ENCODE data around the gene RHO.
A peak's percentile ranks its signal among the peaks of the same experiment; 100 is the strongest.

Gene RHO

DNA sequence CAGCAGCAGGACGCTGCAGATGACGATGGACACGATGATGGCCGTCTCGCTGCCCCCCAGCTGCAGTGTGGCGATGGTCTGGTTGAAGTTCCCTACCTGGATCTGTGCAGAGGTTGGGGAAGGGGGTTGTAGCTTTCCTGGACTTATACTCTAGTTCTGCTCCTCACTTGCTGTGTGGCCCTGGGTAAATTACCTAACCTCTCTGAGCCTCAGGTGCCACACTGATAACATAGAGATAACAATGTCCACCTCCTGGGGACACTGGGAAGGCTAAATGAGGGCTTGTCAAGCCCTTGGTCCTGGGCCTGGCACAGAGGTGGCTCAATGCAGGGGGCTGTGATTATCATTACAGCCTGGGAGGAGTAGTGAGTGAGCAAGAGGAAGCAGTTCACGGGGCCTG is 41.4 kb downstream of the RHO start:
- H3K9me3 ChIP-seq (ENCODE audit: insufficient read depth, low read length, severe bottlenecking), result no peaks in the 10 kb centered on the region
- H3K4me3 ChIP-seq (ENCODE audit: low read depth in 1 of 2, low read length in 2 of 2), result no peak overlapping the region
- H4K20me1 ChIP-seq (ENCODE audit: insufficient read depth, low read length), result peaks cover 45% of the 10 kb centered on the region
- H3K27me3 ChIP-seq (ENCODE audit: insufficient read depth, low read length, poor library complexity), result no peaks in the 10 kb centered on the region
- DNase-seq (no peak), ATAC-seq (ENCODE audit: insufficient read depth, low read depth) (no peak)
- no peak overlapping the region for H3K4me2 ChIP-seq (ENCODE audit: insufficient read depth, low read length)
- no peak overlapping the region for H2AFZ ChIP-seq (ENCODE audit: low read depth, low read length)
- peaks cover 99% of the 10 kb centered on the region for H3K36me3 ChIP-seq (ENCODE audit: insufficient read depth, low read length)
- no peaks in the 10 kb centered on the region for H3K4me1 ChIP-seq (ENCODE audit: insufficient read depth, low read length)
- H3K79me2 ChIP-seq (ENCODE audit: insufficient read depth, low read length), result no peaks in the 10 kb centered on the region
- no peak overlapping the region for H3K9ac ChIP-seq (ENCODE audit: low read depth, low read length)
- no peak overlapping the region for H3K27ac ChIP-seq (ENCODE audit: low read length)
- no peak for TF ChIP-seq EZH2 (IDR thresholded peaks at IDR 0.05; ENCODE audit: borderline replicate concordance, low read depth, low read length, severe bottlenecking)
- TF ChIP-seq, protein P1, sequence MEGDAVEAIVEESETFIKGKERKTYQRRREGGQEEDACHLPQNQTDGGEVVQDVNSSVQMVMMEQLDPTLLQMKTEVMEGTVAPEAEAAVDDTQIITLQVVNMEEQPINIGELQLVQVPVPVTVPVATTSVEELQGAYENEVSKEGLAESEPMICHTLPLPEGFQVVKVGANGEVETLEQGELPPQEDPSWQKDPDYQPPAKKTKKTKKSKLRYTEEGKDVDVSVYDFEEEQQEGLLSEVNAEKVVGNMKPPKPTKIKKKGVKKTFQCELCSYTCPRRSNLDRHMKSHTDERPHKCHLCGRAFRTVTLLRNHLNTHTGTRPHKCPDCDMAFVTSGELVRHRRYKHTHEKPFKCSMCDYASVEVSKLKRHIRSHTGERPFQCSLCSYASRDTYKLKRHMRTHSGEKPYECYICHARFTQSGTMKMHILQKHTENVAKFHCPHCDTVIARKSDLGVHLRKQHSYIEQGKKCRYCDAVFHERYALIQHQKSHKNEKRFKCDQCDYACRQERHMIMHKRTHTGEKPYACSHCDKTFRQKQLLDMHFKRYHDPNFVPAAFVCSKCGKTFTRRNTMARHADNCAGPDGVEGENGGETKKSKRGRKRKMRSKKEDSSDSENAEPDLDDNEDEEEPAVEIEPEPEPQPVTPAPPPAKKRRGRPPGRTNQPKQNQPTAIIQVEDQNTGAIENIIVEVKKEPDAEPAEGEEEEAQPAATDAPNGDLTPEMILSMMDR (IDR thresholded peaks at IDR 0.05; ENCODE audit: borderline replicate concordance, extremely low read depth, low read length, poor library complexity, severe bottlenecking), result no peak

DNA sequence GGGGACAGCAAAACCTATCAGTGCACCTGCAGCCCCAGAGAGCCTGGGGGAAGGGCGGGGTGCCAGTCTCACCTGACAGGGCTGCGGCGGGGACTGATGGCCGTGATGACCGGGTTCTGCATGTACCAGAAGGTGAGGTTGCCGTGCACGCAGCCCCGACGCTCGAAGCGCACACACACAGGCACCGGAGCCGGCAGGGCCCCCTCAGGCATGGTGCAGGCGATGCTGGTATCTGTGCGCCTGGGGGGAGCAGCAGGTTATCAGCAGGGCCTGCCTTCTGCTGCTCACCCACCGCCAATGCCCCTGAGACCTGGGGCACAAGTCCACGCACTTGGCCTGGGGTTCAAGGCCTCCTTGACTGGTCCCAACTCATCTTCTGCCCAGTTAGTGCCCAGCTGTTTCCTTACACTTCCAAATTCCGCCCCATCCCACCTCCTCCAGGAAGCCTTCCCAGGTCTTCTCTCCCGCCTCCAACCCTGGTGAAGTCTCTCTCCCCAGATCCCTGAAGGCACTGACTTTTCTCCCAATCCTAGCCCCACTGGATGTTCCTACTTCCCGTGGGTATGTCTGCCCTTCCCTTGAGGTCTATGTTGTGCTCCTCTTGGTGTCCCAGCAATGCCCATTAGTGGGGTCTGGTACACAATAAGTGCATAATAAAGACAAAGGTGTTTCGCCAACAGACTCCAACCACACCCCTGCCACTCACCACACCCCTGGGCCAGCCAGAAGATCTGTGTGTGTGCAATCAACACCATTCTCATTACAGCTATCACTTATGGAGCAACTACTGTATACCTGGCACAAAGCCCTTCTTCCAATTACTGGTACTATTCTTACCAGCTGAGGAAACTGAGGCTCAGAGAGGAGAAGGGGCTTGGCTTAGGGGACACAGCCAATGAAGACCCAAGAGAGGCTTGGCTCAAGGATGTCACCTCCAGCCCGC is 43.4 kb downstream of the RHO start:
- peaks cover 48% of the 10 kb centered on the region for H4K20me1 ChIP-seq (ENCODE audit: insufficient read depth, low read length)
- ATAC-seq (ENCODE audit: insufficient read depth, low read depth), result no peak
- peaks cover 99% of the 10 kb centered on the region for H3K36me3 ChIP-seq (ENCODE audit: insufficient read depth, low read length)
- H3K9ac ChIP-seq (ENCODE audit: low read depth, low read length), result no peak overlapping the region
- H3K79me2 ChIP-seq (ENCODE audit: insufficient read depth, low read length), result no peaks in the 10 kb centered on the region
- TF ChIP-seq, protein P1 (IDR thresholded peaks at IDR 0.05; ENCODE audit: borderline replicate concordance, extremely low read depth, low read length, poor library complexity, severe bottlenecking), result no peak
- TF ChIP-seq EZH2 (IDR thresholded peaks at IDR 0.05; ENCODE audit: borderline replicate concordance, low read depth, low read length, severe bottlenecking), result no peak
- no peaks in the 10 kb centered on the region for H3K9me3 ChIP-seq (ENCODE audit: insufficient read depth, low read length, severe bottlenecking)
- H2AFZ ChIP-seq (ENCODE audit: low read depth, low read length), result no peak overlapping the region
- DNase-seq, result no peak
- H3K27ac ChIP-seq (ENCODE audit: low read length), result no peak overlapping the region
- no peak overlapping the region for H3K4me3 ChIP-seq (ENCODE audit: low read depth in 1 of 2, low read length in 2 of 2)
- no peak overlapping the region for H3K4me2 ChIP-seq (ENCODE audit: insufficient read depth, low read length)
- H3K4me1 ChIP-seq (ENCODE audit: insufficient read depth, low read length), result peaks cover 6% of the 10 kb centered on the region
- no peaks in the 10 kb centered on the region for H3K27me3 ChIP-seq (ENCODE audit: insufficient read depth, low read length, poor library complexity)

DNA sequence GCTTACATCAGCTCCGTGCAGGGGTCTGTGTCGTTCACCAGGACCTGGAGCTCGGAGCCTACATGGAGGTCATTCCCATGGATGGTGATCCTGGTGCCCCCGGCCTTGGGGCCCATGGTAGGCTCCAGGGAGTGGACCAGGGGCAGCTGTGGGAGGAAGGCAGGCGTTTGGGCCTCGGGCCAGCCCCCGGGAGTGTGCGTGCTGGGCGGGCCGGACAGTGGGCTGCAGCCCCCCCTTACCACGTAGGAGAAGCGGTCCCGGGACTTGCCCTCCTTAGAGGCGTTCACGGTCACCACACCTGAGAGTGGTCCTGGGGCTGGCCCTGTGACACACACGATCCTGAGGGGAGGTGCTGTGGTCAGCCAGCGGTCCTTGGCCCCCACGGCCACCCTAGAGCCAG is 44.2 kb downstream of the RHO start:
- Histone ChIP-seq H3K27ac (ENCODE audit: low read length) (no peak overlapping the region), H3K79me2 (ENCODE audit: insufficient read depth, low read length) (no peaks in the 10 kb centered on the region), H3K36me3 (ENCODE audit: insufficient read depth, low read length) (peaks cover 99% of the 10 kb centered on the region), H3K27me3 (ENCODE audit: insufficient read depth, low read length, poor library complexity) (no peaks in the 10 kb centered on the region), H3K4me3 (ENCODE audit: low read depth in 1 of 2, low read length in 2 of 2) (no peak overlapping the region), H2AFZ (ENCODE audit: low read depth, low read length) (no peak overlapping the region), H3K4me2 (ENCODE audit: insufficient read depth, low read length) (no peak overlapping the region), H3K9me3 (ENCODE audit: insufficient read depth, low read length, severe bottlenecking) (no peaks in the 10 kb centered on the region), H3K9ac (ENCODE audit: low read depth, low read length) (no peak overlapping the region), H3K4me1 (ENCODE audit: insufficient read depth, low read length) (peaks cover 14% of the 10 kb centered on the region), H4K20me1 (ENCODE audit: insufficient read depth, low read length) (peaks cover 48% of the 10 kb centered on the region)
- DNase-seq, result no peak
- ATAC-seq (ENCODE audit: insufficient read depth, low read depth), result no peak
- no peak for TF ChIP-seq EZH2 (IDR thresholded peaks at IDR 0.05; ENCODE audit: borderline replicate concordance, low read depth, low read length, severe bottlenecking)

GRCh38 chr3:129573493-129573892 is 45.1 kb downstream of the RHO start:
- Histone ChIP-seq H3K27me3 (ENCODE audit: insufficient read depth, low read length, poor library complexity) (no peaks in the 10 kb centered on the region), H4K20me1 (ENCODE audit: insufficient read depth, low read length) (peaks cover 54% of the 10 kb centered on the region), H3K79me2 (ENCODE audit: insufficient read depth, low read length) (no peaks in the 10 kb centered on the region), H3K27ac (ENCODE audit: low read length) (peak overlapping the region; percentile 22; the same call in 1 of the 2 replicates), H3K4me1 (ENCODE audit: insufficient read depth, low read length) (peaks cover 22% of the 10 kb centered on the region), H3K4me3 (ENCODE audit: low read depth in 1 of 2, low read length in 2 of 2) (no peak overlapping the region), H3K9ac (ENCODE audit: low read depth, low read length) (no peak overlapping the region), H3K36me3 (ENCODE audit: insufficient read depth, low read length) (peaks cover 100% of the 10 kb centered on the region), H3K9me3 (ENCODE audit: insufficient read depth, low read length, severe bottlenecking) (no peaks in the 10 kb centered on the region), H3K4me2 (ENCODE audit: insufficient read depth, low read length) (no peak overlapping the region), H2AFZ (ENCODE audit: low read depth, low read length) (no peak overlapping the region)
- TF ChIP-seq EZH2 (IDR thresholded peaks at IDR 0.05; ENCODE audit: borderline replicate concordance, low read depth, low read length, severe bottlenecking), result no peak
- TF ChIP-seq, protein P1 (IDR thresholded peaks at IDR 0.05; ENCODE audit: borderline replicate concordance, extremely low read depth, low read length, poor library complexity, severe bottlenecking), result no peak
- DNase-seq (no peak), ATAC-seq (ENCODE audit: insufficient read depth, low read depth) (no peak)
